ENCODE measurements around the gene GLRX3. TPM values are rescaled to one million over a fixed set of nuclear protein-coding genes. Genes with fewer than 3 reads are reported as not detected.

Gene GLRX3
- total RNA-seq, 1 donor from 2014 or later: 137 TPM

DNA sequence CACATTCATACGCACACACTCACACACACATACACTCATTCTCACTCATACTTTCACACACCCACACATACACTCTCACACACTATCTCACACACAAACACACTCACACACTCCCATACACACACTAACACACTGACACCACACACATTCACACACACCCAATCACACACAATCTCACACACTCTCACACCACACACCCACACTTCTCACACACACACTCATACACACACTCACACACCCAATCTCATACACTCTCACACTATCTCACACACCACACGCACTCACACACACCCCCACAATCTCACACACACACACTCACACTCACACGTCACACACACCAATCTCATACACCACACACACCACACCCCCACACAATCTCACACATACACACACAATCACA, 71.0 kb downstream of the GLRX3 start:
- Mint-ChIP-seq H3K9me3 (ENCODE audit: unreplicated experiment) (peaks cover 6% of the 10 kb centered on the region), H3K4me3 (ENCODE audit: unreplicated experiment) (no peak overlapping the region), H3K27me3 (ENCODE audit: low read depth, unreplicated experiment) (peaks cover 3% of the 10 kb centered on the region), H3K27ac (ENCODE audit: unreplicated experiment) (no peak overlapping the region), H3K4me1 (ENCODE audit: low read depth, unreplicated experiment) (no peaks in the 10 kb centered on the region), H3K36me3 (ENCODE audit: low read depth, unreplicated experiment) (peaks cover 2% of the 10 kb centered on the region)
- no peak overlapping the region for H3K27ac ChIP-seq (ENCODE audit: low read depth, low read length)
- H3K4me1 ChIP-seq (ENCODE audit: insufficient read depth, low read length): no peaks in the 10 kb centered on the region
- no peak for FAIRE-seq
- H4K20me1 ChIP-seq (ENCODE audit: insufficient read depth, low read length): no peaks in the 10 kb centered on the region
- no peaks in the 10 kb centered on the region for H3K27me3 ChIP-seq (ENCODE audit: insufficient read depth, low read length)
- no peak overlapping the region for H3K4me2 ChIP-seq (ENCODE audit: low read length)
- TF ChIP-seq, protein P1, sequence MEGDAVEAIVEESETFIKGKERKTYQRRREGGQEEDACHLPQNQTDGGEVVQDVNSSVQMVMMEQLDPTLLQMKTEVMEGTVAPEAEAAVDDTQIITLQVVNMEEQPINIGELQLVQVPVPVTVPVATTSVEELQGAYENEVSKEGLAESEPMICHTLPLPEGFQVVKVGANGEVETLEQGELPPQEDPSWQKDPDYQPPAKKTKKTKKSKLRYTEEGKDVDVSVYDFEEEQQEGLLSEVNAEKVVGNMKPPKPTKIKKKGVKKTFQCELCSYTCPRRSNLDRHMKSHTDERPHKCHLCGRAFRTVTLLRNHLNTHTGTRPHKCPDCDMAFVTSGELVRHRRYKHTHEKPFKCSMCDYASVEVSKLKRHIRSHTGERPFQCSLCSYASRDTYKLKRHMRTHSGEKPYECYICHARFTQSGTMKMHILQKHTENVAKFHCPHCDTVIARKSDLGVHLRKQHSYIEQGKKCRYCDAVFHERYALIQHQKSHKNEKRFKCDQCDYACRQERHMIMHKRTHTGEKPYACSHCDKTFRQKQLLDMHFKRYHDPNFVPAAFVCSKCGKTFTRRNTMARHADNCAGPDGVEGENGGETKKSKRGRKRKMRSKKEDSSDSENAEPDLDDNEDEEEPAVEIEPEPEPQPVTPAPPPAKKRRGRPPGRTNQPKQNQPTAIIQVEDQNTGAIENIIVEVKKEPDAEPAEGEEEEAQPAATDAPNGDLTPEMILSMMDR (IDR thresholded peaks at IDR 0.05; ENCODE audit: insufficient read depth, low read depth, low read length): no peak
- H3K4me3 ChIP-seq (ENCODE audit: insufficient read depth, low read depth, low read length): no peak overlapping the region
- no peaks in the 10 kb centered on the region for H3K79me2 ChIP-seq (ENCODE audit: insufficient read depth, low read length)
- no peak overlapping the region for H2AFZ ChIP-seq (ENCODE audit: low read depth, low read length)
- no peak for DNase-seq (ENCODE audit: low read depth)
- no peaks in the 10 kb centered on the region for H3K36me3 ChIP-seq (ENCODE audit: insufficient read depth, low read length)
- no peaks in the 10 kb centered on the region for H3K9me3 ChIP-seq (ENCODE audit: insufficient read depth, low read depth, low read length)
- H3K9ac ChIP-seq (ENCODE audit: low read length): no peak overlapping the region

DNA sequence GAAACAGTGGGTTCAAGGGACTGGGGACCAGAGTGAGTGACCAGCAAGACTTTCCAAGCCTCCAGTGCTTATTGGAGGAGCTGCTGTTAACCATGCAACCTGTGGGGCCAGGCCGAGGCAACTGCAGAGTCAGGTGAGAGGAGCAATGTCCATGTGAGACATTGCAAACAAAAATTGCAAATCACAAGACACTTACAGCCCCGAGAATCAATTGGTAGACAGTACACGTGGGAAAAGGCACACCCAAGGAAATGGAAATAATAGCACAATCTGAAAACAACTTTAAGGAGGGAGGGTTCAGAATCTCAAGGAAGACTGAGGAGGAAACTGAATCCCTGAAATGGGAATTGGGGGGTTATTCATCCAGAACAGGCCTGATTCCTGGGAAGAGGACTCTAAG, 72.6 kb downstream of the GLRX3 start:
- H4K20me1 ChIP-seq (ENCODE audit: insufficient read depth, low read length): no peaks in the 10 kb centered on the region
- H2AFZ ChIP-seq (ENCODE audit: low read depth, low read length): no peak overlapping the region
- Mint-ChIP-seq H3K27ac (ENCODE audit: unreplicated experiment) (no peak overlapping the region), H3K36me3 (ENCODE audit: low read depth, unreplicated experiment) (peaks cover 5% of the 10 kb centered on the region), H3K4me1 (ENCODE audit: low read depth, unreplicated experiment) (no peaks in the 10 kb centered on the region), H3K27me3 (ENCODE audit: low read depth, unreplicated experiment) (peaks cover 3% of the 10 kb centered on the region), H3K4me3 (ENCODE audit: unreplicated experiment) (no peak overlapping the region), H3K9me3 (ENCODE audit: unreplicated experiment) (peaks cover 11% of the 10 kb centered on the region)
- no peaks in the 10 kb centered on the region for H3K27me3 ChIP-seq (ENCODE audit: insufficient read depth, low read length)
- H3K4me3 ChIP-seq (ENCODE audit: insufficient read depth, low read depth, low read length): no peak overlapping the region
- no peaks in the 10 kb centered on the region for H3K36me3 ChIP-seq (ENCODE audit: insufficient read depth, low read length)
- no peaks in the 10 kb centered on the region for H3K4me1 ChIP-seq (ENCODE audit: insufficient read depth, low read length)
- FAIRE-seq (no peak), DNase-seq (ENCODE audit: low read depth) (no peak)
- TF ChIP-seq, protein P1 (IDR thresholded peaks at IDR 0.05; ENCODE audit: insufficient read depth, low read depth, low read length): no peak
- TF ChIP-seq EZH2 (IDR thresholded peaks at IDR 0.05; ENCODE audit: insufficient read depth, low read length): no peak
- H3K4me2 ChIP-seq (ENCODE audit: low read length): no peak overlapping the region
- no peaks in the 10 kb centered on the region for H3K9me3 ChIP-seq (ENCODE audit: insufficient read depth, low read depth, low read length)
- no peaks in the 10 kb centered on the region for H3K79me2 ChIP-seq (ENCODE audit: insufficient read depth, low read length)
- H3K27ac ChIP-seq (ENCODE audit: low read depth, low read length): no peak overlapping the region
- no peak overlapping the region for H3K9ac ChIP-seq (ENCODE audit: low read length)

DNA sequence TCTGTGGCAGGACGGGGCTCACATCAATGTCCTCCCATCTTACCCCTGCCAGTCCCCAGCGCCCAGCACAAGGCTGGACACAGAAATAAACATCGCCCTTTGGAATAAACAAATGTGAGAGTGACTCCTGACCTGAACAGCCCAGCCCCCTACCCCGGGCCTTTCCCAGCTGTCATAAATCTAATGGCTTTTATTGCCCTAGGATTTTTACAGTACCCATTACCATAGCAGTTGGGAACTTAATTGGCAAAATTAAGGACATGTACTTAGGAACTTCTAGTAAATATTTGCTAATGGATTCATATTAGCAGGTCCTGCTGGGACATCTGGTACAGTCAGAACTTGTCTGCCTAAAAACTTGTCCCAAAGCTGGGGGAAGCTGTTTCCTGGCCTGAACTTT, 76.6 kb downstream of the GLRX3 start:
- no peak overlapping the region for H3K9ac ChIP-seq (ENCODE audit: low read length)
- H3K4me2 ChIP-seq (ENCODE audit: low read length): no peak overlapping the region
- no peak for TF ChIP-seq EZH2 (IDR thresholded peaks at IDR 0.05; ENCODE audit: insufficient read depth, low read length)
- TF ChIP-seq, protein P1 (IDR thresholded peaks at IDR 0.05; ENCODE audit: insufficient read depth, low read depth, low read length): no peak
- Mint-ChIP-seq H3K4me1 (ENCODE audit: low read depth, unreplicated experiment) (no peaks in the 10 kb centered on the region), H3K36me3 (ENCODE audit: low read depth, unreplicated experiment) (peaks cover 9% of the 10 kb centered on the region), H3K9me3 (ENCODE audit: unreplicated experiment) (peaks cover 18% of the 10 kb centered on the region), H3K4me3 (ENCODE audit: unreplicated experiment) (no peak overlapping the region), H3K27me3 (ENCODE audit: low read depth, unreplicated experiment) (no peaks in the 10 kb centered on the region), H3K27ac (ENCODE audit: unreplicated experiment) (no peak overlapping the region)
- H3K36me3 ChIP-seq (ENCODE audit: insufficient read depth, low read length): no peaks in the 10 kb centered on the region
- H3K79me2 ChIP-seq (ENCODE audit: insufficient read depth, low read length): no peaks in the 10 kb centered on the region
- H3K4me1 ChIP-seq (ENCODE audit: insufficient read depth, low read length): no peaks in the 10 kb centered on the region
- DNase-seq (ENCODE audit: low read depth): no peak
- peaks cover 3% of the 10 kb centered on the region for H3K9me3 ChIP-seq (ENCODE audit: insufficient read depth, low read depth, low read length)
- no peak for FAIRE-seq
- H4K20me1 ChIP-seq (ENCODE audit: insufficient read depth, low read length): no peaks in the 10 kb centered on the region
- H3K27ac ChIP-seq (ENCODE audit: low read depth, low read length): no peak overlapping the region
- H3K27me3 ChIP-seq (ENCODE audit: insufficient read depth, low read length): no peaks in the 10 kb centered on the region
- no peak overlapping the region for H3K4me3 ChIP-seq (ENCODE audit: insufficient read depth, low read depth, low read length)
- H2AFZ ChIP-seq (ENCODE audit: low read depth, low read length): no peak overlapping the region

Measured in astrocyte (in vitro differentiated cells and primary cell).